GM13976 (cell line): Measurements from ENCODE around the gene AGAP1.

Experiments
- DNase-seq: peaks from one replicate; pipeline ENCODE4 v3.0.0; 2012; ENCODE audit warnings: low spot score
- CTCF ChIP-seq: IDR thresholded peaks from 2 replicates; pipeline ENCODE4 v1.5.1; 2012; ENCODE audit warnings: borderline replicate concordance, mild to moderate bottlenecking; ENCODE audit not compliant: insufficient read depth; ENCODE audit errors: extremely low read depth, missing control alignments, control extremely low read depth
- in situ Hi-C: fragments of 300-500 bp; cut with MboI; formaldehyde crosslinking; loops from one replicate; pipeline ENCODE4 v1.12.0; 2022; ENCODE audit warnings: low sequenced_read_pairs, mixed read lengths, inconsistent platforms; ENCODE audit not compliant: unreplicated experiment

The AGAP1 gene

GRCh38 chr2:235549735-235550377 lies 56.0 kb downstream of the AGAP1 start:
- TF ChIP-seq CTCF, result no peak
- DNase-seq, result no peak
- in situ Hi-C loops, result no loop called here

- TF ChIP-seq CTCF, result no peak
- in situ Hi-C loops, result no loop called here
- DNase-seq, result no peak
Observed at GRCh38 chr2:235550378-235550760, 56.5 kb downstream of the AGAP1 start.

GRCh38 chr2:235550946-235551345 lies 57.1 kb downstream of the AGAP1 start:
- in situ Hi-C loops, result no loop called here
- TF ChIP-seq CTCF, result no peak
- DNase-seq, result no peak

- no peak for DNase-seq
- in situ Hi-C loops, result no loop called here
- TF ChIP-seq CTCF, result no peak
Observed at GRCh38 chr2:235551965-235552364, 58.1 kb downstream of the AGAP1 start.

GRCh38 chr2:235552671-235553070 lies 58.8 kb downstream of the AGAP1 start:
- no peak for TF ChIP-seq CTCF
- DNase-seq, result no peak
- in situ Hi-C loops, result no loop called here

- no peak for DNase-seq
- in situ Hi-C loops, result no loop called here
- TF ChIP-seq CTCF, result no peak
Observed at GRCh38 chr2:235553291-235553690, 59.4 kb downstream of the AGAP1 start.
